AG04449 (cell line): ENCODE results near the gene NEURL1B.

Experiments used
- CTCF ChIA-PET: fragments of 350-600 bp; formaldehyde crosslinking; extraction: SDS; loops from one replicate; lab custom pipeline; 2021; ENCODE audit warnings: antibody characterized with exemption; lab: Yijun Ruan, JAX
- POLR2A ChIA-PET: fragments of 400-600, 350-600 bp; formaldehyde crosslinking; extraction: SDS; loops from one replicate; lab custom pipeline; 2020; ENCODE audit warnings: antibody characterized with exemption, inconsistent platforms; lab: Yijun Ruan, JAX
- DNase-seq: peaks from one replicate; pipeline ENCODE4 v3.0.0-alpha.2; 2010; ENCODE audit warnings: low read depth, low spot score
- H3K4me3 ChIP-seq: 2 replicates; pipeline ENCODE4 v1.5.1; 2011; ENCODE audit warnings: low read depth, mild to moderate bottlenecking, control low read depth, low read length
- CTCF ChIP-seq: IDR thresholded peaks from one replicate; pipeline ENCODE4 v1.5.1; 2011; ENCODE audit warnings: mild to moderate bottlenecking, moderate library complexity, low read length, control low read depth, inconsistent platforms; ENCODE audit not compliant: insufficient read depth; ENCODE audit errors: missing control alignments

The NEURL1B gene

GRCh38 chr5:172640139-172640538 lies 924 bp upstream of the NEURL1B start:
- H3K4me3 ChIP-seq = no peak overlapping the region
- ChIA-PET CTCF (interaction anchor here (0.7 kb wide), 1 partner anchor 12 kb away, joined by 3 read pairs; no protein-coding TSS in a partner anchor), POLR2A (no interaction called here)
- no peak for DNase-seq
- no peak for TF ChIP-seq CTCF

DNA sequence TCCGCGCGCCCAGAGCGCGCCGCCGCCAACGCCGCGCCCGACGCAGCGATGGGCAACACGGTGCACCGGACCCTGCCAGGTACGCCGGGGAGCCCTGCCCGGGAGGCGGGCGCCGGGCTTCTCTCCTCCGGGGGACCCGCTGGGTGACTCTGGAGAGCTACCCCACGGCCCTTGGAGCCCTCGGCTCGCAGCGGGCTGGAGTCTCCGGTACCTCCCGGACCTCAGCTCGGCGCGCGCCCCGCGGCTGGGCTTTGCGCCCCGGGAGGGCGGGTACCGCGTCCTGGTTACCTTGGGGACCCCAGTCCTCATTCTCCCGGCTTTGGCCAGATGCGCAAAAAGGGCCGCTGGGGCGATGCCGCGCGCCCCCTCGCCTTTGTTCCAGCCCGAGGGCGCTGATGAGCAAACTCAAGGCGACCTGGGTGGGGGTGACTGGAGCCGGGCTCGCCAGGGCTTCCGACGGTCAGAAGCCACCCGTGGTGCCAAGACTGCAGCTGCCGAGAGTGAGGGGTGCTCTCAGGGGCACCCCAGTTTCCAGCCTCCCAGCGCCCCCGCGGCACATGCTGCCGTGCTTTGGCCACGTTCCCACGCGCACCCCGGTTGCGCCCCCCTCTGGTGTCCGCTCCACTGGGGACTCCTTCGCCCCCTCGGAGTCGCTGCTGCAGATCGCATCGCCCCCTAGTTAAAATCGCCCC lies 442 bp downstream of the NEURL1B start:
- POLR2A ChIA-PET = no interaction called here
- CTCF ChIA-PET = interaction anchor here (0.9 kb wide), 1 partner anchor 56 kb away, joined by 3 read pairs; no protein-coding TSS in a partner anchor
- no peak for DNase-seq
- no peak for TF ChIP-seq CTCF
- H3K4me3 ChIP-seq = peak overlapping the region; percentile 67

GRCh38 chr5:172642051-172642409 lies 967 bp downstream of the NEURL1B start:
- peak overlapping the region; percentile 67 for H3K4me3 ChIP-seq
- ChIA-PET CTCF (interaction anchor here (0.9 kb wide), 1 partner anchor 55 kb away, joined by 3 read pairs; no protein-coding TSS in a partner anchor), POLR2A (no interaction called here)
- no peak for TF ChIP-seq CTCF
- no peak for DNase-seq

- TF ChIP-seq CTCF = no peak
- H3K4me3 ChIP-seq = no peak overlapping the region
- DNase-seq = no peak
- CTCF ChIA-PET = no interaction called here
- POLR2A ChIA-PET = no interaction called here
Measured at GRCh38 chr5:172642486-172642885, 1.4 kb downstream of the NEURL1B start.

DNA sequence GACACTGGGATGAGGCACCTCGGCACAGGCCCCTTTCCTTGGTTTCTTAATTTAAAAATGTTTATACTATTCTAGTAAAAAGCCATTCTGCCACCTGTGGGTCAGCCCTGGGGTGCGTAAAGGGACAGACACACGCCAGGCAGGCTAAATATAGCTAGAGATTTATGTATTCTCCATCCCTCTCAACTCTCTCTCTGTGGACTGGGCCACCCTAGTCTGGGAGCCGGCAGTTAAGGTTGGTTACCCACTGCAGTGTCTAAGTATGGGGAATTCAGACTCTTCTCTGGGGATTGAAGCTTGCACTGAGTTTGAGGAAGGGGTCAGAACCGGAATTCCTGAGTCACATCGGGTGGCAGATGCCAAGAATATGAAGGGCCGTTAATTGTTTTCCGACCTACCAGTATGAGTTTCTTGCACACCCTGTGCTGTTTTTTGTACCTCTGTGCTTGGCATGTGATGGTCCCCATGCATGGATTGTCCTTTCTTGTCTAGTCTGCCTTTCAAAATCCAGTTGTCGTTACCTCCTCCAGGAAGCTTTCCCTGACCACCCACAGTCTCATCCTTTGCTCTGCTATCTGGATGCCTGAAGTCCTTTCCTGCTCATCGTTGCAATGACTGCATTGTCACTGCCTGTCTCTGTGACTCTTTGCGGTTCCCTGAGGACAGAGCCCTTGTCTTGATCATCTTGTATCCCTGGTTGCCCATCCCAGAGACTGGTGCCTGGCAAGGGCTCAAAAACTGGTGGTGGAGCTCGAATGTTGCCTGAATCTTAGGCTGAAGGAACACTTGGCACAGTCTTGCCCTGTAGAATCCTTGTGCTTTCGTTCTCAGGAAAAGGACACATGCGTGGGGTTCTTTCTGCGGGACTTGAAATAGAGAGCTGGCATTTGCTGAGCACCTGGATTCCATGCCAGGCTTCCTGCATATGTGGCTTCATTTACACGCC lies 2.1 kb downstream of the NEURL1B start:
- no peak for TF ChIP-seq CTCF
- CTCF ChIA-PET = no interaction called here
- POLR2A ChIA-PET = no interaction called here
- no peak overlapping the region for H3K4me3 ChIP-seq
- no peak for DNase-seq

- CTCF ChIA-PET = no interaction called here
- no peak for TF ChIP-seq CTCF
- H3K4me3 ChIP-seq = no peak overlapping the region
- DNase-seq = no peak
- POLR2A ChIA-PET = no interaction called here
Measured at GRCh38 chr5:172644266-172644665, 3.2 kb downstream of the NEURL1B start.
